SIG-M5 treated with dmso at 0.1 percent for 504 hours (cell line): ENCODE data around the gene MRPL23.

Experiments
- DNase-seq: peaks from one replicate; lab custom pipeline; 2025; ENCODE audit not compliant: unreplicated experiment; lab: John Stamatoyannopoulos, UW

MRPL23 gene

DNA sequence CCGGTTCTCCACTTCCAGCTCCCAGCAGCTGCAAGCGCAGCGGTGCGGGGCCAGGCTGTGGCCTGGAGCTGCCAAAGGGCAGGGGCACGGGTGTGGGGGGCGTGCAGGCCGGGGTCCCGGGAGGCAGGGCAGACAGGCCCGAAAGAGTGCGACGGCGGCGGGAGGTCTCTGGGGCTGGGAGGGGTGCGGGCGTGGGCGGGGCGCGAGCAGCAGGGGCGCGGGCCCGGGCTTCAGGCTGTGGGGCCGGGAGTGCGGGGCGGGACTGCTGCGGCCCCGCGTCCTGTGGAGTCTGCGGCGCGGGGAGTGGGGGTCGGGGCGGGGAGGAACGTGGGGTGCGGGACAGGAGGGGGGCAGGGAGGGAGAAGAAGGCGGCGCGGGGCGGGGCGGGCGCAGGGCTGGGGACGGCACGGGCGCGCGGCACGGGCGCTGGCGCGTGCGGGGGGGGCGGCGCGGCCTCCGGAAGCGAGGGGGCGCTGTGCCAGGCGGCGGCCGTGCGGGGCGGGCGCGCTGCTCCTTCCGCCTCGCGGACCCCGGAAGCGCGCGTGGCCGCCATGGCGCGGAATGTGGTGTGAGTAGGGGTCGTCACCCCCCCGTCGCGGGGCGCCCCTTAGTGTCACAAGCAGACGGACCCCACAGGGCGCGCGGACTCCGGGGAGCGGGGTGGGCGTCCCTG lies at the start of gene MRPL23:
Gene MRPL23, plus strand, starts transcription at position 521 of the 673 bp plus-strand sequence. Its CDS starts 31 bp downstream, at position 552.
- no peak for DNase-seq

DNA sequence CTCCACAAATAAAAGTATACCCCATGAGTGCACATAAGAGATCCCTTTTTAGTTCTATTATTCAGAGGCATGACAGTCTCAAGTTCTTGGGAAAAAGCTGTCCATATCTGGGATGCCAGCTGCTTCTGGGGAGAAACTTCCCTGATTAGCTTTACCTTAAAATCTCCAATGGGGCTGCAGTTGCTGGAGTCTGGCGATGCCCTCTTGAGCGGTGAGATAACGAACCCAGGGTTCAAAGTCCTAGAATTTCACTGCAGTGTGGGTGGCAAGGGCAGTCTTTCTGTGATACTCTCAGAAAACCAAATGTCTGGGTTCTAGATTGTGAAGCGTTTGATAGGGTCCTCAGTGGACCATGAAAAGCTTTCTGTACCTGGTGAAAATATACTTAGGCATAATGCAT lies 48.0 kb upstream of the MRPL23 start:
- DNase-seq: no peak

DNA sequence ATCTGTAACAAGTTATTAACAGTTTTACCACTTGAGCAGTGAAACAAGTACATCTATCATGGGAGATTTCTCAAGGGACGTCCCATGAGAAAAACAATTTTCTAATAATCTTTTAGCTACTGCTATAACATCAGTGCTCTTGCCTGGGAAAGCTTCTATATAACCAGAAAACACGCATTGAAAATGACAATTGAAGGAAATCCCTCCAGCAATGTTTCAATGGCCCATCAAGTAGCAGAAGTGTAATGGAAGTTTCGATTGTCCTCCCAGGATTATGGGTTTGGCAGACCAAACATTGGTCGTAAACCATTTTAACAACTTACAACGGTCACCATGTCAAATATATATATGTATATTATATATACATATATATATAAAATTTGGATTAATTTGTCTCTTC lies 47.4 kb upstream of the MRPL23 start:
- no peak for DNase-seq

DNA sequence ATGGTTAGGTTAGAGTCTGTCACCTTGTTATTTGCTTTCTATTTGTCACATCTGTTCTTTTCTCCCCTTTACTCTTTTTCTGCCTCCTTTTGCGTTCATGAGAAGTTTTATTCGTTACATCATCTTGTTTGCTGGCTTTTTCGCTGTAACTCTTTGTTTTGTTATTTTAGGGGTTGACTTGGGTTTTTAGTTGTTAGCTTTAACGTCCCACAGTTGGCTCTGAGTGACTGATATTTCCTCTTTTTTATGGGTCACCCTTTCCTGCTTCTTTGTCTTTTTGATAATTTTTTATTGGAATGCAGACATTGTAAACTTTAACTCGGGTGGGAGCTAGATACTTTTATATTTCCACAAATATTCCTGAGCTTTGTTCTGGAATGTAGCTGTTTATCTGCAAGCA lies 41.0 kb upstream of the MRPL23 start:
- no peak for DNase-seq

DNA sequence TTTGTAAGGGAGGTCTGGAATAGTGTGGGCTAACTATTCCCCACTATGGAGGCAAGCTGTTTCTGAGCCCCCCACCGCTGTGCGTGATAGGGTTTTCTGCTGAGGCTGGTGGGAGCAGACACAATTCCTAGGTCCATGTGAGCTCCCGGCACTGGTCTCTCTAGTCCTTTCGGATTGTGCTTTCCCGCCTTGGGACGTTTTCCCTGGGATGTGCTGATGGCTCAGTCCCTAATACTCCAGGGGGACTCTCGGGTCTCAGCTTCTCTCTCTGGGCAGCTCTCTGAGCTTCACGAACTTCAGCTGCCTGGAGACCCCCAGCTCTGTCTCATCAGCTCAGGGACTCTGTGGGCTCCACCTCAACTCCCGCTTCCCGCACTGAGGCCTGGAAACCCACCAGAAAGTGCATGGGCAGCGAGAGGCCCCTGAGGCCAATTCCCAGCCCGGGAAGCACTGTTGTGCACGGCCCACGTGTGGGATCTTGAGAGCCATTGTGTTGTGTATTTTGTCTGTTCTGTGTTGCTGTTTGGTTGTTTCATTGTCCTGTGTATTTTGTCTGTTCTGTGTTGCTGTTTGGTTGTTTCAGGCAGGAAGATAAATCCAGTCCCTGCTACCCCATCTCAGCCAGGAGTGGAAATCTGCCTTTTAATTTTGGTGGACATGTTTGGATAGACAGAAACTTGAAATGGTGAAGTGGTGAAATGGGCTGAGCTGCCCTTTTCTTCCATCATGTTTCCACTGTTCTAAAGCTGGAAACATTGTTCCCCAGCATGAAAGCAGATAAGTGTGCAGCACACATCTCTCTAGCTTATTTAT lies 40.3 kb upstream of the MRPL23 start:
- DNase-seq: no peak

DNA sequence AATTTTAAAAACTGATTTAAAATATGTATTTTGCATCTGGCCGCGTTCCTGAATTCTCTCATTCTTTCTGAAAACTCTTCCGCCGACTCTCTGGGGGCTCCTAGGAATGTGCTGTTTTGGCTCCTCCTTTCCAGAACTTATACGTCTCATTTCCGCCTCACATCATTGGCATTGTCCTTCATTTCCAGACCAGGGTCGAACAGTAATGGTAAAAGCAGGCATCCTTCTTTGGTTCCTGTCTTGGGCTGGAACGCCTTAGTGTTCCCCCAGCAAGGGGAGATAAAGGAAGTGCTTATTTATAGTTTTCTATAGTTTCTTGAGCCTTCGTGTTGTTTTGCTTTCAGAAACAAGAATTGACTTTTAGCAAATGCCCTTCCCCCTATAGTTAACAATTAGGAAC lies 38.5 kb upstream of the MRPL23 start:
- no peak for DNase-seq

DNA sequence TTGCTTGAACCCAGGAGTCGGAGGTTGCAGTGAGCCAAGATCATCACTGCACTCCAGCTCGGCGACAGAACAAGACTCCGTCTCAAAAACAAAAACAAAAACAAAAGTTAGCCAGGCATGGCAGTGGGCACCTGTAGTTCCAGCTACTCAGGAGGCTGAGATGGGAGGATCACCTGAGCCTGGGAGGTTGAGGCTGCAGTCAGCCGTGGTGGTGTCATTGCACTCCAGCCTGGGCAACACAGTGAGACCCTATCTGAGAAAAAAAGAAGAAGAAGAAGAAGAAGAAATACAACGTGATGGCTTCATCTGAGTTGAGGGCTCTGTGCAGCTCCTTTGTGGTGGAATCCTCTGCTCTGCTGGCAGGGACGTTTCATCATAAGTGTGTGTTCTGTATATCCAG lies 37.6 kb upstream of the MRPL23 start:
- DNase-seq: no peak

DNA sequence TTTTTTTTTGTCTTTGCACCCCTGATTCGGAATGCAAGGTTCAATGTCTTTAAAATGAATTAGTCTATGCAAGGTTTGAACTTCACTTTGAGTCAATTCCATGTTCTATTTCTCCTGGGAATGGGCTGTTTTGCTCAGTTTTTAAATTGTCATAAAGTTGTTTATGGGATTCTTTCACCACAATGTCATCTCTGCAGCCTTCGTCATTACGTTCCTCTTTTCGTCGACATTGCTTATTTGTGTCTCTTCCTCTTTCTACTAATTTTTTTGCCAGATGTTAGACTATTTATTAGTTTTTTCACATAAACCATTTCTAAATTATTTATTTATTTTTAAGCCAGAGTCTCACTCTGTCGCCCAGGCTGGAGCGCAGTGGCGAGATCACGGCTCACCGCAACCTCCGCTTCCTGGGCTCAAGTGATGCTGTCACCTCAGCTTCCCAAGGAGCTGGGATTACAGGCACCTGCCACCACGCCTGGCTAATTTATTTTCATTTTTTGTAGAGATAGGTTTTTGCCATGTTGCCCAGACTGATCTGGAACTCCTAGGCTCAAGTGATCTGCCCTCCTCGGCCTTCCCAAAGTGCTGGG lies 34.7 kb upstream of the MRPL23 start:
- peak; percentile 2 for DNase-seq

DNA sequence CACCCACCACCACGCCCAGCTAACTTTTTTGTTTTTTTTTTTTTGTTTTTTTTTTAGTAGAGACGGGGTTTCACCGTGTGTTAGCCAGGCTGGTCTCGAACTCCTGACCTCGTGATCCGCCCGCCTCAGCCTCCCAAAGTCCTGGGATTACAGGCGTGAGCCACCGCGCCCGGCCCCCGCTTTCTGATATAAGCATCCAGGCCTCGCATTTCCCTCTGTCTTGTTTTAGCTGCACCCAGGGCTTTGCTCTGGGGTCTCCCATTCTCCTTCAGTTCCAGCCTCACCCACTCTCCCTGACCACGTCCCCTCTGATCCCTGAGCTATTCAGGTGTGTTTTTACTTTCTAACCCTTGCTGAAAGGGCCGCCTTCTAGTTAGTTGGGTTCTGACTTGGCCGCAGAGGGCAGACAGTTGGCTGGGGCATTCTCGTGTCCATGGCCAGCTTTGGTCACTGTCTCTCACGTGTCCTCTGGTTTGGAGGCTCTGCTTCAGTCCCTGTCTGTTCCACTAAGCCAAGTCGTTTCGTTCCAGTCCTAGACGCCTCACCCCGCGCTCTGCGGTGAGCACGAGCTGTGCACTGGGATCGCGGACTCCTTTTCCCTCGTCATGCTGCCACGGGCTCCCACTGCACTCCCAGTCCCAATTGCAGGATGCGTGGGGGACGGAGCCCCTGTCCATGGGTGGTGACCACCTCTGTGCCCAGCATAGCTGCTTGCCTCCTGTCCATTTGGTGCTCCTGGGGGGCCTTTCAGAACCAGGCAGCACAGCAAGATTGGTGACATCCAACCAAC lies 33.7 kb upstream of the MRPL23 start:
- DNase-seq: no peak

DNA sequence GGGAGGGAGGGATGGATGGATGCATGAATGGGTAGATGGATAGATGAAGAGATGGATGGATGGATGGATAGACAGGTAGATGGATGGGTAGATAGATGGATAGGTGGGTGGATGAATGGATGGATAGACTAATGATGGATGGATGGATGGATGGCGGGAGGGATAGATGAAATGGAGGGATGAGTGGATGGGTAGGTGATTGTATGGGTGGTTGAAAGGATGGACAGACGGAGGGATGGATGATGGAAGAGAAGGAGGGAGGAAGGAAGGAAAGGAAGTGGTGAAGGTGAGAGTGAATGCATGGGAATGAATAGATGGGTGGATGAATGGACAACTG lies 31.4 kb upstream of the MRPL23 start:
- no peak for DNase-seq

DNA sequence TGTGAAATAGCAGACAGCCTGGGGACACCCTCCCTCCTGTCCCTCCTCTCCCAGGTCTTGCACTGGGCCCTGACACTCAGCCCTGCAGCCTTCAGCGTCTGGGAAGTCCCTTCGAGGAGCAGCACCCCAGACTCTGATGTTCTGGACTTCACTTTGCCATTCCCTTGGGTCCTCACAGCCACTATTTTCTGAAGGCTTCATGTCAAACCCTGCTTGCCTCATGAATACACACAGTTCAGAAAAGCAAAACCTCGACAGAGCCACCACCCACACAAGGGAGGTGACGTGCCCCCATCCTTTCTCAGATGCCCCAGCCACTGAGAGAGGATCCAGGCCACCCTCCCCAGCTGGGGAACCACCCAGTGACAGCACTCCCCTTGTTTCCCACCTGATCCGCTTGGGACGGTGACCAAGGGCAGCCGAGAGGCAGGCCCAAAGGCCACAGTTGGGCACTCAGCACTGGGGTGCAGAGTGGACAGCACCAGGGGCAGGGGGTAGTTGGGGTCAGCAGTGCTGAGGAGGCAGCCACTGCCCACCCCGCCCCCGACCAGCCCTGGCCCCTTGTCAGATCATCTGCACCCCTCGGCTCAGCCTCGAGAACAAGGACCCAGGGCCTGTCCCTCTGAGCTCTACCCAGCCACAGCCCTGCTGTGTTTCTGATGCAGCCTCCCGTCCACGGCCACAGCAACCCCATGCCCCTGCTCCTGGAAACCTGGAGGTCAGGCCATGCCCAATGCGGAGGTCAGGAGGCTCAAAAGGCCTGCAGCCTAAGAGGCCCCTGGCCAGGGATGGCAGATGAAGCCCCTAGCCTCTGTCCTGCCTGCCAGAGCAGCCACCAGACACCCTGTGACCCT lies 30.8 kb upstream of the MRPL23 start:
- no peak for DNase-seq

DNA sequence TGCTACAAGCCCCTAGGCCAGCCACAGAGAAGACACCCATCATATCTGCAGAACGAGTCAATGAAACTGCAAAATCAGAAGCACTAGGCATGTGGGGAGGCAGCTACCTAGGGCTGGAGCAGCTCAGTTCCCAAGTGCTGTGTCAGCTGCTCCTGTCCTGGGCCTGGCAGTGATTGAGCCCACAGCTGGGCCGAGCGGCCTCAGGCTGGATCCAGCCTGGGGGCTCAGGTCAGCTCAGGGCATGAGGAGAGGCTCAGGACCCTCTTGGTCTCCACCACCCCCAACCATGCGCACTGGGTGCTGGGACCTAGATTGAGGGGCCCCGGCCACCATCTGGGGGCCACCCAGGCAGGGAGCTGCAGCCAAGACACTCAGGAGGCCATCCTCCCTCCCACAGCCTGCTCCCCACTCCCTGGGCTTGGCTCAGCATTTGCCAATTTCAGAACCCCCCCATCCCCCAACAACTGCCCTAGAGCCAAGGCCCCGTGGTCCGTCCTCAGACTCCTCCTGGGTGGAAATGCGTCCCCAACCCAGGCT lies 30.1 kb upstream of the MRPL23 start:
- no peak for DNase-seq

DNA sequence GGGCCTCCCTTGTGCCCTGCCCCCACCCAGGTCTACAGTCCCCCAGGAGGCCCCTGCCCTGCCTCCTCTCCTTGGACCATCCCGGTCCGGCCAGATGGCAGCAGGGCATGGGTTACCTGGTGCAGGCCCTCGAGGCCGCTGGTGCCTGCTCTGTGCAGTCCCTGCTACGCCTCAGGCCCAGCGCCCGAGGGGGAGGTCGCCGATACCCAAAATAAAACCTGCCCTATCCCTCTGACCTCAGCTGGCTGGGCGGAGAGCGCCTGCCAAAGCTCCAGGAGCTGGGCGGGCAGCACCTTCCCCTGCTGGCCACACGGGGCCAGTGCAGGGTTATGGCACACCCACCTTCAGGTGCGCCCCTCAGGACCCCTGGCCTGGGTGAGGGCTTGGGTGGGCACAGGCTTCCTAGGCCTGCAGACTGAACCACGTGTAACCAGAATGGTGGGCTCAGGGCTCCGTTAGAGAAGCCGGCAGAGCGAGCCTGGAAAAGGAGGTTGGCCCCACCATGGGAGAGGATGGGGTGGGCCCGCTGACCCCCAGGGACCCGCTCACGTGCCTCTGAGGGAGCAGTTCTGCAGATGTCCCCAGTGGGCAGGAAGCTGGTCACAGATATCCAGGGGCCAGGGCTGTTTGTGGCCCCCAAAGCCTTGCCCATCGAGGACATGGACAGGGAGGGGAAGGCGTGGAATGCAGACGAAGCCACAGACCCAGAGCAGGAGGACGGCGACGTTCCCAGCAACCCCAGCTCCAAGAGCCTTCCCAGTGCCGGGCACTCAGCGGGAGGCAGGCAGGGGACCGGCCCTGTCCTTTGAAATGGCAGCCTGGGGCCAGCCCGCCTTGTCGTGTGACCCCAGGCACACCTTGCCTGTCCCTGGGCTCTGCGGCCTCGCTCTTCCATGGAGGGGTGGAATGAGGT lies 29.4 kb upstream of the MRPL23 start:
- no peak for DNase-seq

DNA sequence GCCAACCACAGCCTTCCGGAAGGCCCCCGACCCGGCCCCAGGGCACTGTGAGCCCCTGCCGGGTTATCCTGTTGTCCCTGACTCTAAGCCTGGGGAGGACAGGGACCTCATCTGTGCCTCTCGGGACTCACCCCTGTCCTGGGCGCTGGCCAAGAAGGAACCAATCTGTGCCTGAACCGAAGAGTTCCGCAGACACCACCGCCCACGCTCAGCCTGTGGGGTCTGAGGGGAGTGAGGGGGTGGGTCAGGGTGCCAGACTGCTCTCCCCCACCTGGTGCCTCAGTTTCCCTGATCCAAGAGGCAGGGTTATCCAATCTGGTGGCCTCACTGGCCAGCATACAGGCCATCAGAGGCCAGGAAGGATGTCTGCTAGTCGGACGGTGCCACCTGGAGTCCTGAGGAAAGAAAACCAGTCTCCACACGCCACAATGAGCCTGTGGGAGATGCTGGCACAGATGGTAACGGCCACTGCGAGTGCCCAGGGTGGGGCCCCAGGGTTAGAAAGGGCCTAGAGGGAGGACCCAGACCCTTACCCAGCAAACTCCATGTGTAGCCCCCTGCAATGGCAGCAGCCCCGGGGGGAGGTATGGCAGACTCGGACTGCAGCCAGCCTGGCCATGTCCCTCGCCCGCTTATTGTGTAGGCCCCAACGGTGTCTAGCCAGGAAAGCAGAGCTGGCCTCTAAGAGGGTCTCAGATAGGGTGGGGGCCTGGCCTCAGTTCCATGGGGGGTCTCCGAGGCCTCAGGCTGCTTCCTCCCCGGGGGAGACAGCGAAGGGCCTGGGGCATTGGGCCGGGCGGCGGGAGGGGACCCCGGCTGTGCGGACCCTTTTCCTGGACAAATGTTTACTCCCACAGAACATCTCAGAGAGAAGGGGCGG lies 28.5 kb upstream of the MRPL23 start:
- no peak for DNase-seq

DNA sequence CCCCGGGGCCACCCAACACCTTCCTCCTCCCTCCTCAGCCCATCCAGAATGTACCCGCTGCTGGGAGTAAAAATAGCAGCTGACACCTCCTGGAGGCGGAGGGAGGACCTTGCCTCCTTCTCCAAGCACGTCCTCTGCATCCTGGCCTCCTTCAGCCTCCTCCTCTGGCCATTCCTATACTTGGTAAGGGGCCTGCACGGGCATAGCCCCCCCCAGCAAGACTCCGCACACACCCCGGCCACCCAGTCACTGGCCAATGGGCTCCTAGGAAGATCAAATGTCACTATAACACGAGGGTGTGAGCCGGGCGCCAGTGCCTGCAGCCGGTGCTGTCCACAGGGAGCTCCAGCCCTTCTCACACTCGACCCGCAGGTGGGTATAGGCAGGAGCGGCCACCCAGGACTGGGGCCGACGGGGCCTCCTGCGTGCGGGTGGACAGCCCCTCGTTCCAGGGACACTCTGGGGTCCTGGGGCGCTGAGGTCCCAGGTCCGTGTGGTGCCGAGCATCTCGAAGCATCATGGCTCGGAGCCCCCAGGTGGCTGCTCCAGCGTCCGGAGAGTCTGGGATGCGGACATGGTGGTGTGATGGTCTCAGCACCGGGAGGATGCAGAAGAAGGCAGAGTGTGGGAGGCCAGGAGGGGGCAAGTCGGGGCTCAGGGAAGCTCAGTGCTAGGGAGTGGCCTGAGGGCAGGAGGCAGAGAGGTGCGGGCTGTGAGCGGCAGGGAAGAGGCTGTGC lies 27.6 kb upstream of the MRPL23 start, which contains the start of gene TNNT3:
Gene TNNT3, plus strand, starts transcription at position 313 of the 737 bp plus-strand sequence. CDS start 3,172 bp downstream, outside the sequence.
- DNase-seq: no peak

DNA sequence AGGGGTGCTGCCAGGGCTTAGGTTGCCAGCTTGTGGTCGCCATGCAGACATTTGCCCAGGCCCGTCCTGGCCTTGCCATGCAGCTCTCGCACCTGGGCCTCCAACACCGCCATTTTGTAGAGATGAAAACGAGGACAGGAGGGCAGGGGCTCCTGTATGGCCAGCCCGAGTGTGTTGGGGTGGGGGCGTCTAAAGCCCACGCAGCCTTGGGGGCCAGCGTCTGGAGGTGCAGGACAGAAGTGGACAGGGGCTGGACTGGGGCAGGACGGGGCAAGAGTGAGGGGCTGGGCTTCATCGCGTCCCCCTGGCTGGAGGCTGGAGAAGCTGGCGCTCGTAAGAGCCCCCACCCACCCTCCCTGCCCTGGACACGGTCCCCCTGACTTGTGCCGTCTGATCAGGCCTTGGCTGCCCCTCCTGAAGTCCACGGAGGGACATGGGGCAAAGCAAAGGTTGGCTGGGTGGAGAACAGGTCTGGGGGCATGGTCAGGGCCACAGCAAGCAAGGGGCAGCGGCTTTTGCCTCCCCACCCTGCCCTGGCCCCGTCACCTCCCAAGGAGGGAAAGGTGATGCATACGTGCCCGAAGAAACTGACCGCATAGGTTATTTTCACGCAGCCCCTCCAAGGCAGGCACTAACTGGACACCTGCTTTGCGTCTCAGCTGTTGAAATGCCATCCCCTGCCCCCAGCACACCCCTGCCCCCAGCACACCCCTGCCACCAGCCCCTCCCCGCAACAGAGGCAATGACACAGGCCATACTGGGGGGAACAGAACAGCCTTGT lies 26.8 kb upstream of the MRPL23 start:
- DNase-seq: no peak
